Calu3 (cell line): ENCODE results near the gene RNF214. TPM values are rescaled to one million over a fixed set of nuclear protein-coding genes. Genes with fewer than 3 reads are reported as not detected.

Experiments
- BruUV-seq: library from RNA; stranded (reverse); fragments of 400-500 nt; replicated peaks from 2 replicates; lab custom pipeline; 2021; lab: Mats Ljungman, UMichigan
- CTCF ChIA-PET: fragments of 300-600 bp; sonication (Branson Sonifier 250); formaldehyde crosslinking; loops from one replicate; lab custom pipeline; 2022; ENCODE audit warnings: antibody characterized with exemption; lab: Charles Lee
- DNase-seq: peaks from one replicate; pipeline ENCODE4 v3.0.0; 2022
- H3K27ac Mint-ChIP-seq: one replicate; pipeline ENCODE4 v1.8.0; 2022; ENCODE audit warnings: mixed read lengths; ENCODE audit not compliant: unreplicated experiment
- H3K27me3 Mint-ChIP-seq: one replicate; pipeline ENCODE4 v1.8.0; 2022; ENCODE audit warnings: mixed read lengths; ENCODE audit not compliant: unreplicated experiment
- H3K36me3 Mint-ChIP-seq: one replicate; pipeline ENCODE4 v1.8.0; 2022; ENCODE audit warnings: mild to moderate bottlenecking, moderate library complexity, mixed read lengths; ENCODE audit not compliant: insufficient read depth, unreplicated experiment
- H3K4me1 Mint-ChIP-seq: one replicate; pipeline ENCODE4 v1.8.0; 2022; ENCODE audit warnings: mild to moderate bottlenecking, low read depth, mixed read lengths; ENCODE audit not compliant: unreplicated experiment
- H3K4me3 Mint-ChIP-seq: one replicate; pipeline ENCODE4 v1.8.0; 2022; ENCODE audit warnings: mild to moderate bottlenecking, low read depth, moderate library complexity, mixed read lengths; ENCODE audit not compliant: unreplicated experiment
- H3K9me3 Mint-ChIP-seq: one replicate; pipeline ENCODE4 v1.8.0; 2022; ENCODE audit warnings: low read depth, mixed read lengths; ENCODE audit not compliant: unreplicated experiment
- intact Hi-C: fragments of 100-400 bp; cut with micrococcal nuclease; formaldehyde crosslinking; loops from one replicate; pipeline ENCODE4 v1.10.0; 2022; ENCODE audit not compliant: unreplicated experiment
- total RNA-seq: library from RNA; stranded (reverse); gene quantifications from 2 replicates; pipeline ENCODE4 v1.2.3, GENCODE V29; 2022
- TF ChIP-seq, protein P1 (sequence below): fragments of 200-600 bp; IDR thresholded peaks from one replicate; pipeline ENCODE4 v1.8.0; 2022; ENCODE audit warnings: antibody characterized with exemption; ENCODE audit not compliant: unreplicated experiment

RNF214 gene
- total RNA-seq, 1 experiment from 2014 or later: 19.2 TPM

DNA sequence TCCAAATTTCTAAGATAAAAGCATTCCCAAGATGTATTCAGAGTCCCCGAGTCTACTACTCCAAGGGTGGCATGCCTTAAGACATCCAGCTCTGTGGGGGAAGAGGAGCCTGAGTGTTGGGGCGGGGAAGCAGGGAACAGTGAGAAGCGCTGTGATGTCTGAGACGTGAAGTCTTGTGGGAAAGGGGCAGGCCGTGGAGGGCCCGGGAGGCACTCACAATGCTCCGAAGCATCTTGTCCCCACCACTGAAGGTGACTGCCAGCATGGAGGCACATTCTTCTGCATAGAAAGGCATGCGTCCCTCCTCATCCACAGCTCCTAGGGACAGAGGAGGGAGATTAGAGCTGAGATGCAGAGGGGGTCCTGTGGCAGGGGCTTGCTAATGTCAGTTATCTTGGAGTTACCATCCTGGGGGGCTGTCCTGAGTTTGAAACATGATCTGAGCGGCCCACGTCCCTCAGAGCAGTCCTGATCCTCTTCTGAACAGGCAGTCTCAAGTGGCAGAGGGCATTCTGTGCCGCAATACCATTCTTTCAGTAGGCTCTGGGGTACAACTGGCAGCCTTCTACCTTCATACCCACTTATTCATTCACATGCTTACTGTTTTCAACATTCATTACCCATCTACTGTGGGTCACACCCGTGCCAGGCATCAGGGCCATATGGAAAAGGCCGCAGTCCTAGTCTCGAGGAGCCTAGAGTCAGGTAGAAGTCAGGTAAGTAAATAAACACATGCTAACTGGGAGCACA, 9.3 kb upstream of the RNF214 start:
- Mint-ChIP-seq H3K27me3 (no peaks in the 10 kb centered on the region), H3K4me1 (no peaks in the 10 kb centered on the region), H3K4me3 (no peak overlapping the region), H3K9me3 (no peaks in the 10 kb centered on the region), H3K27ac (no peak overlapping the region), H3K36me3 (peaks cover 36% of the 10 kb centered on the region)
- intact Hi-C loops: no loop called here
- BruUV-seq: no TSS peak
- TF ChIP-seq, protein P1, sequence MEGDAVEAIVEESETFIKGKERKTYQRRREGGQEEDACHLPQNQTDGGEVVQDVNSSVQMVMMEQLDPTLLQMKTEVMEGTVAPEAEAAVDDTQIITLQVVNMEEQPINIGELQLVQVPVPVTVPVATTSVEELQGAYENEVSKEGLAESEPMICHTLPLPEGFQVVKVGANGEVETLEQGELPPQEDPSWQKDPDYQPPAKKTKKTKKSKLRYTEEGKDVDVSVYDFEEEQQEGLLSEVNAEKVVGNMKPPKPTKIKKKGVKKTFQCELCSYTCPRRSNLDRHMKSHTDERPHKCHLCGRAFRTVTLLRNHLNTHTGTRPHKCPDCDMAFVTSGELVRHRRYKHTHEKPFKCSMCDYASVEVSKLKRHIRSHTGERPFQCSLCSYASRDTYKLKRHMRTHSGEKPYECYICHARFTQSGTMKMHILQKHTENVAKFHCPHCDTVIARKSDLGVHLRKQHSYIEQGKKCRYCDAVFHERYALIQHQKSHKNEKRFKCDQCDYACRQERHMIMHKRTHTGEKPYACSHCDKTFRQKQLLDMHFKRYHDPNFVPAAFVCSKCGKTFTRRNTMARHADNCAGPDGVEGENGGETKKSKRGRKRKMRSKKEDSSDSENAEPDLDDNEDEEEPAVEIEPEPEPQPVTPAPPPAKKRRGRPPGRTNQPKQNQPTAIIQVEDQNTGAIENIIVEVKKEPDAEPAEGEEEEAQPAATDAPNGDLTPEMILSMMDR: no peak
- no peak for DNase-seq
- CTCF ChIA-PET: no interaction called here

DNA sequence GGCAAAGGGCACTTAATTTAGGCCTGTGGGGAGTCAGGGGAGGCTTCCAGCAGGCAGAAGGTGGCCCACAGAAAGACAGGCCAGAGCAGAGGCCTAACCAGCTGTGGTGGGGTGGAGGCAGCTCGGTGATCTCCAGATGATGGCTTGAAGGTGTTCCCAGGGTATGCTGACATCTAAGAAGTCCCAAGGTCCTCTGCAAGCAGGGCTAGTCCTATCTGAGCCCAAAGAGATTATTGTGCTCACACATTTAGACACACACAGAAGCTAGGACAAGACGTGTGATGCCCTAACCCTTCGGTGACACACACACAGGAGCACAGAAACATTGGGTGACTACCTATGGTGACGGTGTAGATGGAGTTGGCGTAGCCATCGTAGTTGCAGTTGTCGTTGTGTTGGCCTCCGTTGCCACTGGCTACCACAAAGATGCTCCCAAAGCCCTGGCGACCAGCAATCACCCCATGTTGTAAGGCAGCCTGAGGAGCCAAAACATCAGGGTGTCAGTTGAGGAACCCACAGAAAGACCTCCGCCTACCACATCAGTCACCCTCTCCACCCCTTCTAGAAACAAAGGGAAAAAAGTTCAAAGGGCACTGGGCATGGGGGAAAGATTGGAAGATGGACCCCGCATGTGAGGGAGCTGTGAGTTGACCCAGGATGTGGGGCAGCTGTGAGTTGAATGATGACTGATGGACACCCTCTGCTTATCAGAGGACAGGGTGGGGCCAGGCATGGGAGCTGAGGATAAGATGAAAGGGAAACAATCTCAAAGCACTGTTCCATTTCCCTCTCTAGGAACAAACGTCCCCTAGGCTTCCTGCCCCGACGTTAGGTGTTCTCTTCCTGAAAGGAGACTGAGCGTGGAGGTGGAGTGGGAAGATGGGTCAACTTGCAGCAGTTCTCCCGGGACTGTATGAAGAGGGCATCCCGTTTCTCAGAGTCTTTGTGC, 8.5 kb upstream of the RNF214 start:
- intact Hi-C loops: no loop called here
- H3K9me3 Mint-ChIP-seq: no peaks in the 10 kb centered on the region
- BruUV-seq: no TSS peak
- TF ChIP-seq, protein P1: no peak
- no peak for DNase-seq
- H3K36me3 Mint-ChIP-seq: peaks cover 35% of the 10 kb centered on the region
- H3K27me3 Mint-ChIP-seq: no peaks in the 10 kb centered on the region
- H3K4me3 Mint-ChIP-seq: no peak overlapping the region
- H3K27ac Mint-ChIP-seq: no peak overlapping the region
- CTCF ChIA-PET: no interaction called here
- no peaks in the 10 kb centered on the region for H3K4me1 Mint-ChIP-seq

DNA sequence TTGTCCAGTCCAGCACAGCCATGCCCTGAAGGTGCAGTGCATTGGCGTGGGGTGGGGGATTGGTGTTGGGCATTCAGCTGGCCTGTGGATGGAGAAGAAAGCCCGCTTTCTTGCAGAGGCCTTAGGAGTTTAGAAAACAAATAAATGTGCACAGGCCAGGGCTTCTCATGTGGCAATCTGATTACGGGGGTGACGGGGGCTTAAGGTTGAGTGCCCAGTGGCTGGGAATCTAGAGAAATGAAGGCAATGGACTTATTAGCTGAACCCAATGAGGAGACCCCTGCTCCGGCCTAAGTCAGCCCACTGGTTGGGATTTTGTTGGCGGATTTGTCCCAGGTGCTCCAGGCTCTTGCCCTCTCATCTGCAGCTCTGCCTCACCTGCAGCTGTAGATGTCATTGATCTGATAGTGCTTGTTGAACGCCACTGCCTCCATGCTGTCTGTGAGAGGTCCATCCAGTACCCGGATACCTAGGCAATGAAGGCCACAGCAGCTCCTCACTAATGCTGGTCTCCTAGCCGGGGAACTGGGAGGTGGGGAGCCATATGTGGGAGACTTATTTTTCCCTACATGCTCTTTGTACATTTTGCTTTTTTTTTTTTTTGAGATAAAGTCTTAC, 6.8 kb upstream of the RNF214 start:
- intact Hi-C loops: loop anchor here (5.0 kb wide), 1 partner anchor 493 kb away; no protein-coding TSS in a partner anchor
- no peaks in the 10 kb centered on the region for H3K9me3 Mint-ChIP-seq
- H3K4me3 Mint-ChIP-seq: no peak overlapping the region
- H3K4me1 Mint-ChIP-seq: peaks cover 4% of the 10 kb centered on the region
- no peaks in the 10 kb centered on the region for H3K27me3 Mint-ChIP-seq
- H3K27ac Mint-ChIP-seq: no peak overlapping the region
- CTCF ChIA-PET: interaction anchor here (1.2 kb wide), 1 partner anchor 434 kb away, joined by 4 read pairs; the partner anchor contains the start of gene APOA5
- peaks cover 32% of the 10 kb centered on the region for H3K36me3 Mint-ChIP-seq
- TF ChIP-seq, protein P1: no peak
- no TSS peak for BruUV-seq
- no peak for DNase-seq
